GM23338 (cell line): Measurements from ENCODE around the gene MS4A7. TPM values are rescaled to one million over a fixed set of nuclear protein-coding genes. Genes with fewer than 3 reads are reported as not detected.

Experiments
- ATAC-seq: fragments of 200-7000 bp; cut with Tn5 transposase; 3 replicates; pipeline ENCODE4 v1.9.1; 2020
- DNase-seq: peaks from one replicate; pipeline ENCODE4 v3.0.0-alpha.2; 2015; ENCODE audit warnings: low spot score
- H2AFZ ChIP-seq: fragments of 200-600 bp; sonication (generic); 2 replicates; pipeline ENCODE4 v1.8.0; 2016; ENCODE audit warnings: antibody characterized with exemption, mild to moderate bottlenecking, moderate library complexity
- H3F3A ChIP-seq: fragments of 200-600 bp; sonication (generic); replicated peaks from 2 replicates; pipeline ENCODE4 v1.8.0; 2017; ENCODE audit warnings: antibody characterized with exemption, mixed run types, low read depth
- H3K27ac ChIP-seq: fragments of 200-600 bp; sonication (generic); 2 replicates; pipeline ENCODE4 v1.6.1; 2016; ENCODE audit warnings: low read depth
- H3K27me3 ChIP-seq: fragments of 200-600 bp; sonication (generic); 2 replicates; pipeline ENCODE4 v1.8.0; 2016; ENCODE audit warnings: mild to moderate bottlenecking, mixed run types, moderate library complexity; ENCODE audit not compliant: insufficient read depth
- H3K36me3 ChIP-seq: fragments of 200-600 bp; sonication (generic); 2 replicates; pipeline ENCODE4 v1.8.0; 2016; ENCODE audit warnings: mild to moderate bottlenecking; ENCODE audit not compliant: insufficient read depth
- H3K4me1 ChIP-seq: fragments of 200-600 bp; sonication (generic); 2 replicates; pipeline ENCODE4 v1.8.0; 2016; ENCODE audit warnings: mild to moderate bottlenecking, moderate library complexity; ENCODE audit not compliant: insufficient read depth
- H3K4me2 ChIP-seq: fragments of 200-600 bp; sonication (generic); 2 replicates; pipeline ENCODE4 v1.7.1; 2017; ENCODE audit warnings: mixed run types
- H3K4me3 ChIP-seq: fragments of 200-600 bp; sonication (generic); 2 replicates; pipeline ENCODE4 v1.6.1; 2016; ENCODE audit warnings: mixed run types
- H3K79me2 ChIP-seq: fragments of 200-600 bp; sonication (generic); replicated peaks from 2 replicates; pipeline ENCODE4 v1.8.0; 2017; ENCODE audit warnings: mild to moderate bottlenecking; ENCODE audit not compliant: insufficient read depth
- H3K9me2 ChIP-seq: fragments of 200-600 bp; sonication (generic); 2 replicates; pipeline ENCODE4 v1.8.0; 2017; ENCODE audit not compliant: insufficient read depth
- H4K20me1 ChIP-seq: fragments of 200-600 bp; sonication (generic); replicated peaks from 2 replicates; pipeline ENCODE4 v1.8.0; 2017; ENCODE audit warnings: mild to moderate bottlenecking; ENCODE audit not compliant: insufficient read depth
- H3K27ac Mint-ChIP-seq: 2 replicates; pipeline ENCODE4 v1.8.0; 2020; ENCODE audit warnings: inconsistent platforms, mild to moderate bottlenecking, moderate library complexity, mixed read lengths
- H3K27me3 Mint-ChIP-seq: 3 replicates; pipeline ENCODE4 v1.8.0; 2022; ENCODE audit warnings: low read depth, mild to moderate bottlenecking, moderate library complexity, mixed read lengths, inconsistent platforms; ENCODE audit not compliant: insufficient read depth, poor library complexity
- H3K36me3 Mint-ChIP-seq: 3 replicates; pipeline ENCODE4 v1.8.0; 2021; ENCODE audit warnings: low read depth, mild to moderate bottlenecking, inconsistent platforms, moderate library complexity, mixed read lengths
- H3K4me1 Mint-ChIP-seq: 3 replicates; pipeline ENCODE4 v1.8.0; 2020; ENCODE audit warnings: mild to moderate bottlenecking, inconsistent platforms, mixed read lengths
- H3K4me3 Mint-ChIP-seq: 3 replicates; pipeline ENCODE4 v1.8.0; 2021; ENCODE audit warnings: moderate library complexity, mild to moderate bottlenecking, inconsistent platforms, mixed read lengths
- H3K9me3 Mint-ChIP-seq: 3 replicates; pipeline ENCODE4 v1.8.0; 2020; ENCODE audit warnings: moderate library complexity, mild to moderate bottlenecking, inconsistent platforms, mixed read lengths
- CREB1 ChIP-seq: fragments of 250-450 bp; sonication (Bioruptor Pico); IDR thresholded peaks from 2 replicates; pipeline ENCODE4 v1.5.0; 2020; ENCODE audit warnings: low read depth, mild to moderate bottlenecking, moderate library complexity
- EZH2 ChIP-seq: fragments of 200-600 bp; sonication (generic); IDR thresholded peaks from one replicate; pipeline ENCODE4 v1.8.0; 2017; ENCODE audit warnings: antibody characterized with exemption, mild to moderate bottlenecking, low read depth; ENCODE audit not compliant: unreplicated experiment
- EZH2phosphoT487 ChIP-seq: fragments of 200-600 bp; sonication (generic); IDR thresholded peaks from one replicate; pipeline ENCODE4 v1.8.1; 2018; ENCODE audit warnings: antibody characterized with exemption; ENCODE audit not compliant: unreplicated experiment
- JUNB ChIP-seq: IDR thresholded peaks from one replicate; pipeline ENCODE4 v1.6.1; 2016; ENCODE audit warnings: antibody characterized with exemption; ENCODE audit not compliant: unreplicated experiment
- NANOG ChIP-seq: IDR thresholded peaks from 2 replicates; pipeline ENCODE4 v1.6.1; 2016; ENCODE audit warnings: antibody characterized with exemption, borderline replicate concordance
- POLR2AphosphoS5 ChIP-seq: IDR thresholded peaks from 2 replicates; pipeline ENCODE4 v1.6.1; 2016; ENCODE audit warnings: antibody characterized with exemption, low read depth
- ZNF462 ChIP-seq: fragments of 250-450 bp; sonication (Bioruptor Pico); IDR thresholded peaks from 2 replicates; pipeline ENCODE4 v1.5.0; 2020; ENCODE audit warnings: mild to moderate bottlenecking, moderate library complexity
- polyA plus RNA-seq: library from polyadenylated mRNA; unstranded; fragments of >200 nt; fragmentation: Nextera tagmentation; extraction: Ambion mirVana; gene quantifications from 2 replicates; pipeline ENCODE4 v1.2.1, GENCODE V29; 2016
- total RNA-seq: library from RNA; depleted of rRNA; stranded (reverse); fragments of >200 nt; shearing (Covaris generic); gene quantifications from 2 replicates; pipeline ENCODE4 v1.2.3, GENCODE V29; 2014
- TF ChIP-seq, protein P1 (sequence below): IDR thresholded peaks from 2 replicates; pipeline ENCODE4 v1.6.1; 2016; ENCODE audit warnings: antibody characterized with exemption
- TF ChIP-seq, protein P2 (sequence below): IDR thresholded peaks from one replicate; pipeline ENCODE4 v1.6.1; 2018; ENCODE audit warnings: antibody characterized with exemption; ENCODE audit not compliant: unreplicated experiment

The MS4A7 gene
- total and polyA plus RNA-seq, 2 experiments from 2014 or later = 0.07 TPM; not detected in 1

DNA sequence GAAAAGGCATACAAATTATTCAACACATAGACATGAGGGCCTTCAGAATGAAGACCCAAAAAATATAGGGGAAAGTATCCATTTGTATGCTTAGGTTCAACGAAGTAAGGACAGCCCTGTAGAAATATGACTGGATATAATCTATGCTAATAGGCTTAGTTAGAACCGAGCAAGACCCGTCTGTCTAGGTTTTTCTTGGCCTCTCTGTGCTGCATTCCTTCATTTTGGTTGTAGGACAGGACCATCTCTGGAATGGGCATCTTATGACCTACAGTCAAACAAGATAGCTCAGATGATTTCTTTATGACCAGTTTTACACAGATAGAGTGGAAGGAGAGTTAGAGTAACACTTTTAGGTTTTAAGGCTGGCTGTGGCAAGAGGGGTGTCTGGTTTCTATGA lies 5.6 kb upstream of the MS4A7 start:
- Histone ChIP-seq H3K4me2 (no peak overlapping the region), H3K27me3 (no peaks in the 10 kb centered on the region), H3K79me2 (no peaks in the 10 kb centered on the region), H3K27ac (no peak overlapping the region), H3K9me2 (peaks cover 22% of the 10 kb centered on the region), H3K36me3 (no peaks in the 10 kb centered on the region), H4K20me1 (no peaks in the 10 kb centered on the region), H3K4me3 (no peak overlapping the region), H2AFZ (no peak overlapping the region), H3K4me1 (no peaks in the 10 kb centered on the region; the same call in 1 of the 2 replicates), H3F3A (no peaks in the 10 kb centered on the region)
- DNase-seq (no peak), ATAC-seq (no peak)
- H3K27ac Mint-ChIP-seq = no peak overlapping the region
- peaks cover 8% of the 10 kb centered on the region for H3K36me3 Mint-ChIP-seq
- TF ChIP-seq POLR2AphosphoS5 = no peak
- no peak for TF ChIP-seq JUNB
- TF ChIP-seq, protein P1, sequence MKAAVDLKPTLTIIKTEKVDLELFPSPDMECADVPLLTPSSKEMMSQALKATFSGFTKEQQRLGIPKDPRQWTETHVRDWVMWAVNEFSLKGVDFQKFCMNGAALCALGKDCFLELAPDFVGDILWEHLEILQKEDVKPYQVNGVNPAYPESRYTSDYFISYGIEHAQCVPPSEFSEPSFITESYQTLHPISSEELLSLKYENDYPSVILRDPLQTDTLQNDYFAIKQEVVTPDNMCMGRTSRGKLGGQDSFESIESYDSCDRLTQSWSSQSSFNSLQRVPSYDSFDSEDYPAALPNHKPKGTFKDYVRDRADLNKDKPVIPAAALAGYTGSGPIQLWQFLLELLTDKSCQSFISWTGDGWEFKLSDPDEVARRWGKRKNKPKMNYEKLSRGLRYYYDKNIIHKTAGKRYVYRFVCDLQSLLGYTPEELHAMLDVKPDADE = no peak
- no peak for TF ChIP-seq EZH2
- TF ChIP-seq NANOG = no peak
- no peak for TF ChIP-seq EZH2phosphoT487
- H3K27me3 Mint-ChIP-seq = peaks cover 3% of the 10 kb centered on the region
- no peak overlapping the region for H3K4me3 Mint-ChIP-seq
- H3K9me3 Mint-ChIP-seq = peaks cover 12% of the 10 kb centered on the region
- 0 out of 3 replicates have a peak, but pooled peaks cover 3% of the 10 kb centered on the region for H3K4me1 Mint-ChIP-seq

- no peak for DNase-seq
- TF ChIP-seq POLR2AphosphoS5 = no peak
- TF ChIP-seq CREB1 (CRISPR knock-in tag) = no peak
- TF ChIP-seq ZNF462 (CRISPR knock-in tag) = no peak
- TF ChIP-seq EZH2phosphoT487 = no peak
- no peak for TF ChIP-seq NANOG
- TF ChIP-seq, protein P1 = no peak
- TF ChIP-seq, protein P2, sequence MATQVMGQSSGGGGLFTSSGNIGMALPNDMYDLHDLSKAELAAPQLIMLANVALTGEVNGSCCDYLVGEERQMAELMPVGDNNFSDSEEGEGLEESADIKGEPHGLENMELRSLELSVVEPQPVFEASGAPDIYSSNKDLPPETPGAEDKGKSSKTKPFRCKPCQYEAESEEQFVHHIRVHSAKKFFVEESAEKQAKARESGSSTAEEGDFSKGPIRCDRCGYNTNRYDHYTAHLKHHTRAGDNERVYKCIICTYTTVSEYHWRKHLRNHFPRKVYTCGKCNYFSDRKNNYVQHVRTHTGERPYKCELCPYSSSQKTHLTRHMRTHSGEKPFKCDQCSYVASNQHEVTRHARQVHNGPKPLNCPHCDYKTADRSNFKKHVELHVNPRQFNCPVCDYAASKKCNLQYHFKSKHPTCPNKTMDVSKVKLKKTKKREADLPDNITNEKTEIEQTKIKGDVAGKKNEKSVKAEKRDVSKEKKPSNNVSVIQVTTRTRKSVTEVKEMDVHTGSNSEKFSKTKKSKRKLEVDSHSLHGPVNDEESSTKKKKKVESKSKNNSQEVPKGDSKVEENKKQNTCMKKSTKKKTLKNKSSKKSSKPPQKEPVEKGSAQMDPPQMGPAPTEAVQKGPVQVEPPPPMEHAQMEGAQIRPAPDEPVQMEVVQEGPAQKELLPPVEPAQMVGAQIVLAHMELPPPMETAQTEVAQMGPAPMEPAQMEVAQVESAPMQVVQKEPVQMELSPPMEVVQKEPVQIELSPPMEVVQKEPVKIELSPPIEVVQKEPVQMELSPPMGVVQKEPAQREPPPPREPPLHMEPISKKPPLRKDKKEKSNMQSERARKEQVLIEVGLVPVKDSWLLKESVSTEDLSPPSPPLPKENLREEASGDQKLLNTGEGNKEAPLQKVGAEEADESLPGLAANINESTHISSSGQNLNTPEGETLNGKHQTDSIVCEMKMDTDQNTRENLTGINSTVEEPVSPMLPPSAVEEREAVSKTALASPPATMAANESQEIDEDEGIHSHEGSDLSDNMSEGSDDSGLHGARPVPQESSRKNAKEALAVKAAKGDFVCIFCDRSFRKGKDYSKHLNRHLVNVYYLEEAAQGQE = no peak
- TF ChIP-seq JUNB = no peak
Measured at GRCh38 chr11:60375316-60375715, 3.0 kb upstream of the MS4A7 start.

More at GRCh38 chr11:60375316-60375715, 3.0 kb upstream of the MS4A7 start:
- Histone ChIP-seq H3K4me2 (no peak overlapping the region), H3K27ac (no peak overlapping the region), H3K9me2 (peaks cover 22% of the 10 kb centered on the region; the same call in 1 of the 2 replicates), H2AFZ (no peak overlapping the region), H3F3A (no peaks in the 10 kb centered on the region), H3K4me3 (no peak overlapping the region), H3K79me2 (no peaks in the 10 kb centered on the region), H3K4me1 (no peaks in the 10 kb centered on the region; the same call in 1 of the 2 replicates), H3K36me3 (no peaks in the 10 kb centered on the region), H4K20me1 (no peaks in the 10 kb centered on the region), H3K27me3 (no peaks in the 10 kb centered on the region)
- H3K27me3 Mint-ChIP-seq = peaks cover 3% of the 10 kb centered on the region
- no peaks in the 10 kb centered on the region; the same call in 1 of the 3 replicates for H3K9me3 Mint-ChIP-seq
- H3K4me1 Mint-ChIP-seq = no peaks in the 10 kb centered on the region
- no peaks in the 10 kb centered on the region for H3K36me3 Mint-ChIP-seq
- H3K27ac Mint-ChIP-seq = no peak overlapping the region
- no peak for ATAC-seq
- no peak overlapping the region for H3K4me3 Mint-ChIP-seq
